Muscle of arm (tissue), 12 donors: ENCODE measurements around the gene TOGARAM1. TPM values are rescaled to one million over a fixed set of nuclear protein-coding genes. Genes with fewer than 3 reads are reported as not detected.

ENCODE experiments used
- DNase-seq: peaks from one replicate; pipeline ENCODE4 v3.0.0-alpha.2; 2013
- polyA plus RNA-seq, 12 donors: library from polyadenylated mRNA; unstranded; fragments of 120-200 nt; gene quantifications; one replicate each; pipeline ENCODE4 v1.2.1, GENCODE V29; 2013; ENCODE audit not compliant: insufficient read length in 12 of 12

Gene TOGARAM1
- polyA plus RNA-seq, 12 donors = 22.3 to 34.5 (median 30.7) TPM; not detected in 1

GRCh38 chr14:44960646-44961045 is 1.3 kb upstream of the TOGARAM1 start:
- DNase-seq = no peak

- DNase-seq = peak; percentile 75
Observed at GRCh38 chr14:44961151-44961553, 838 bp upstream of the TOGARAM1 start.

GRCh38 chr14:44962334-44963043 is 499 bp downstream of the TOGARAM1 start:
- DNase-seq = peak; percentile 75

- no peak for DNase-seq
Observed at GRCh38 chr14:44963044-44963528, 1.1 kb downstream of the TOGARAM1 start.

GRCh38 chr14:44963775-44964380 is 1.9 kb downstream of the TOGARAM1 start:
- DNase-seq = no peak

GRCh38 chr14:44966601-44967336 is 4.8 kb downstream of the TOGARAM1 start:
- no peak for DNase-seq

- no peak for DNase-seq
Observed at GRCh38 chr14:44968714-44969113, 6.7 kb downstream of the TOGARAM1 start.

GRCh38 chr14:44970907-44971306 is 8.9 kb downstream of the TOGARAM1 start:
- DNase-seq = no peak

GRCh38 chr14:44971459-44971858 is 9.5 kb downstream of the TOGARAM1 start:
- no peak for DNase-seq

- DNase-seq = no peak
Observed at GRCh38 chr14:44979273-44979672, 17.3 kb downstream of the TOGARAM1 start.

GRCh38 chr14:44979740-44980356 is 17.9 kb downstream of the TOGARAM1 start:
- peak; percentile 64 for DNase-seq

- DNase-seq = no peak
Observed at GRCh38 chr14:44981198-44981597, 19.2 kb downstream of the TOGARAM1 start.

- no peak for DNase-seq
Observed at GRCh38 chr14:44982594-44982993, 20.6 kb downstream of the TOGARAM1 start.

GRCh38 chr14:44988694-44989093 is 26.7 kb downstream of the TOGARAM1 start:
- no peak for DNase-seq

GRCh38 chr14:44989497-44990440 is 27.8 kb downstream of the TOGARAM1 start:
- no peak for DNase-seq

GRCh38 chr14:44990533-44990932 is 28.5 kb downstream of the TOGARAM1 start:
- DNase-seq = no peak

GRCh38 chr14:44995196-44995595 is 33.2 kb downstream of the TOGARAM1 start:
- DNase-seq = no peak

GRCh38 chr14:44995770-44996294 is 33.8 kb downstream of the TOGARAM1 start:
- DNase-seq = no peak

GRCh38 chr14:45003924-45004323 is 41.9 kb downstream of the TOGARAM1 start:
- no peak for DNase-seq

- no peak for DNase-seq
Observed at GRCh38 chr14:45015133-45015532, 53.1 kb downstream of the TOGARAM1 start.

- DNase-seq = no peak
Observed at GRCh38 chr14:45028107-45028626, 66.2 kb downstream of the TOGARAM1 start.
